Measurements from ENCODE around the gene RHBDD3. TPM values are rescaled to one million over a fixed set of nuclear protein-coding genes. Genes with fewer than 3 reads are reported as not detected.
"Not testable (repeated sequence)": the region's sequence is repeated elsewhere in the genome, so short reads cannot be mapped to it uniquely, and the experiment has no call there.

Gene RHBDD3
- total RNA-seq, 1 donor from 2014 or later, result 16.7 TPM

DNA sequence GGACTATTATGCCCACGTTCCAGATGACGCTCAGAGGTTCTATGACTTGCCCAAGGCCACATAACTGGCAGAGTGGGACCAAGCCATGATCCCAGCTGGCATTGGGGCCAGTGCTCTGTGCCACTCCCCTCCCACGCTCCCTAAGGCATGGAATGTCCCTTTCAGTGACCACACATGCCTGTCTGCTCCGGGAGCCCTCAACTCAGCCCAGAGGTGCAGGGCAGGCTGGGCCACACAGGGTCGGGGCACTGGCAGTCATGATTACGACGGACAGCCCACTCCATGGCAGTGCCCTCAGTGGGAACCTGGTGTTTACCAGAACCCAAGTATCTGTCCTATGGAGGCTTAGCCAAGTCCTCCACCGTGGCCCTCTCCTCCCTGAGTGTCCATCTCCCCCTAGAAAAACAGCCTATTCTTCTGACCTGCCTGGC, 10.0 kb downstream of the RHBDD3 start:
- no peak for DNase-seq (ENCODE audit: low spot score)
- intact Hi-C loops (cut with DNase I), result no loop called here

DNA sequence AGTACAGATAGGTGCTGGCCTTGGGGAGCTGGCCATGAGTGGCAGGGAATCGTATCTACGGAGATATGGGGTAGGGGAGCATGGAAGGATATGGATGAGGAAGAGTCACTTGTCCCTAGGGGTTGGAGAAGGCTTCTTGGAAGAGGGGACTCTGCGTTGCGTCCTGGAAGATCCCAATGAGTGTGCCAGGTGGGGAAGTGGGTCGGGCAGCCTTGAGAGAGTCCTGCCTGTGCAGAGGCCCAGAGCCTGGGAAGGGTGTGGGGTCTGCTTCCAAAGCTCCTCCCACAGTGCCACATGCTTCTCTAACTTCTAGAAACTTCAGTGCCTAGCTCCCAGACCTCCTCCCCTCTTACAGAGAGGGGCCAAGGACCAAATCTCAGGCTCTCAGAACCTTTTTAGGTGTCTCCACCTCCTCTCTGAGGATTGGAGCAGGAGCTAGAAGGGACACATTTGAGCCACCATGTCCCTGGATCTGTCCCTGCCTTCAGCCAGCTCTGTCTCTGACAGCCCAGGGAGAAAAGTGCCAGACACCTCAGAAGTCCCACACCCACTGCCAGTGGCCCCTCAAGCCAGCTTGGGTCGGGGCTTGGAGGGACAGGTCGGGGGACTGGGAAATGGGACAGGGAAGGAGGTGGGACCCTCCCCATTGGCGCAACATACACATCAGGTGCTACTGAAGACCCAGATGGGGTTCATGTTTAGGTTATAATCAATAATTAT, 11.0 kb downstream of the RHBDD3 start:
- intact Hi-C loops (cut with DNase I), result no loop called here

DNA sequence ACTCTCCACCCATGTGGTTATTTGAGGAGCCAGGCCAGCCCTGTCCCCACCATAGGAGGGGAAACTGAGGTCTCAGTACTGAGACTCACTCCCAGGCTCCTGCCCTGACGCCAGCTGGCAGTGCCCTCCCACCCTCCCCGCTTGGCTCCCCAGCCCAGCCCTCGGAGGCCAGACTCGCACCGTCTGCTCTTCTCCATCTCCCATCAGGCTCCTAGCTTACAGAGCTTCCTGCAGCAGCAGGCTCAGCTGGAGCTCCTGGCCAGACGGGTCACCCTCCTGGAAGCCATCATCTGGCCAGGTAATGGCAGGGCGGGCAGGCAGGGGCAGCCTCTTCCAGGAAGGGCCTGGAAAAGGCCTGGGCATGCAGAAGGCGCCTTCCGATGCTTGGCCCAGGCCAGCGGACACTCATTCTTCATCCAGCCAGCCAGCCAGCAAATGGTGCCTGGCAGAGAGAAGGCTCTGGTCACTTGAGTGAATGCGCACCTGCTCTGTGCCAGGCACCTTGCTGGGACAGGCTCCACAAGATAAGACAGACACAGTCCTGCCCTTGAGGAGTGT, 12.6 kb downstream of the RHBDD3 start:
- intact Hi-C loops (cut with DNase I), result no loop called here
- no peak for DNase-seq (ENCODE audit: low spot score)

More for the DNA sequence above, 11.0 kb downstream of the RHBDD3 start:
- no peak for DNase-seq (ENCODE audit: low spot score)

DNA sequence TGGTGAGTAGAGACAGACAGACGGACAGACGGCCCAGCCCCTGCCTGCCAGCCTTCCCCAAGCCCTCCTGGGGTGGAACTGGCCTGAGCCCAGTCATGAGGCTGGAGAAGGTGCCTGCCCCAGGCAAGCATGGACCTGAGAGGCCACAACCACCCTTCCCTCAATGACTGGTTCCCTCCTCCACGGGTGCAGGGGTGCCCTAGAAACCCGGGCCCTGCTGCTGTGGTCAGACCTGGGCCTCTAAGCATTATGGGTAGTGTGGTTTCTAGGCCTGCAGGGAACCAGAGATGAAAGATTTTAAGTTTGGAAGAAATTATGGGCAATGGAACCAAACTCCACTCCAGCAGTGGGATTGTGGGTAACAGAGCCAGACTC, 13.5 kb downstream of the RHBDD3 start:
- intact Hi-C loops (cut with DNase I), result no loop called here

DNA sequence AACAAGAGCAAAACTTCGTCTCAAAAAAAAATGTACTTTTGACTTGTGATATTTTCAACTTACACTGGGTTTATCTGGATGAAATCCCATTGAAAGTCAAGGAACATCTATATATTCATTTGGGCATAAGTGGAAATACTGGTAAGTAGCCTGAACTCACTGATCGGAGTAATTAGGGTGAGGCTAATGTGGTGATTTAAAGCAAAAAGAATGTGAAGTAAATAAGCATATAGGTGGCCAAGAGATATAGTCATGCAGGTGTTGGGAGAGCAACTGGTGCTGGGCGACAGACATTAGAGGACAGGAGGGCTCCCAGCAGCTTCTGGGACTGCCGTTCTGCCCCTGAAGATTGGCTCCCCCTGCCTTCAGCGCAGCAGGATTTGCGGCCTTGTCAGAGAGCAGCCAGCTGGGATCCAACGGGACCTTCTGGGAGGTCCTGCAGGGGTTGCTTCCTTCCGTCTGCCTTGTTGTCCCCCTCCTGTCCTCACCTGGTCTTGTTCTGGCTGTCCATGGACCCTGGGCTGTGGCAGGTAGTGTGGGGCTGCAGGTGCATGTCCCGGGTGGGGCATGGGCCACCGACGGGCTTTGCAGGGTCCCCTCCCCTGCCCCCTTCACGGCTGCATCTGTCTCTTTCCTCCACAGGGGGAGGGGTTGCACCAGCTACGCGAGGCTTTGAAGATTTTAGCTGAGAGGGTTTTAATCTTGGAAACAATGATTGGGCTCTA, 14.1 kb downstream of the RHBDD3 start:
- intact Hi-C loops (cut with DNase I), result no loop called here
- DNase-seq (ENCODE audit: low spot score), result no peak

More for the DNA sequence above, 13.5 kb downstream of the RHBDD3 start:
- DNase-seq (ENCODE audit: low spot score), result peak; percentile 35

DNA sequence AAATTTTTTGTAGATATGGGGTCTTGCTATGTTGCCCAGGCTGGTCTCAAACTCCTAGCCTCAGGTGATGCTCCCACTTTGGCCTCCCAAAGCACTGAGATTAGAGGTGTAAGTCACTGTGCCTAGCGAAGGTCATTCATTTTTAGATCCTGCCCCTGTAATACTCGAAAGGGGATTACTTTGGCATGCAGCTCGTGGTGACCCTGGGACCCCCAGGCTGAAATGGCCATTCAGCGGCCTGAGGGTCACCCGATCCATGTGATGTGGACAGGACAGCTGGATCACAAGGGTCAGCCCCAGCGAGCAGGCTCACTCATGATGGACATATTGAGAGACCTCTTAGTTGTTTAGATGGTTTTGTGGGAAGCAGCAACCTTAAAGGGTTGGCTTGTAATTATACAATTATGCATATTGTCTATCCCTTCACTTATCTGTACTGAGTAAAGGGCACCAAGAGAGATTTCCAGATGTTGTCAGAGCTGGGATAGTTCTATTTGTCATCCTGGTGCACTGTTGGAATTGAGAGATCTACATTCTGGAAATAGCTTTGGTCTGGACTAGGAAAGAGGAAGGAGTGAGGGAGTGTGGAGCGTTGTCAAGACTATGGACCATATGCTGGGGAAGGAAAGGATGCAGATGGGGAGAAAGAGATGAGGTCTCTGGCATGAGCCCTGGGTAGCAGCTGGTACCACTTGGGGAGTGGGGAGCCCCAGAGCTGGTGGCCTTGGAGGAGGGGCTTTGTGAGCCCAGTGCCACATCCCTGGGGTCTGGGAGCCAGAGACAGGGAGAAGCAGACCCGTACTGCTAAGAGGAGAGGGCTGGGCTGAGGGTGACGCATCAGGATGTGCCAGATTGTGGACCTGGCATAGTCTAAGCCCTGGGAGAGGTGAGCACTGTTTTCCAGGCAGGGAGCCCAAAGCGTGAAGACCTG, 15.5 kb downstream of the RHBDD3 start:
- DNase-seq (ENCODE audit: low spot score), result peak; percentile 70
- intact Hi-C loops (cut with DNase I), result no loop called here

DNA sequence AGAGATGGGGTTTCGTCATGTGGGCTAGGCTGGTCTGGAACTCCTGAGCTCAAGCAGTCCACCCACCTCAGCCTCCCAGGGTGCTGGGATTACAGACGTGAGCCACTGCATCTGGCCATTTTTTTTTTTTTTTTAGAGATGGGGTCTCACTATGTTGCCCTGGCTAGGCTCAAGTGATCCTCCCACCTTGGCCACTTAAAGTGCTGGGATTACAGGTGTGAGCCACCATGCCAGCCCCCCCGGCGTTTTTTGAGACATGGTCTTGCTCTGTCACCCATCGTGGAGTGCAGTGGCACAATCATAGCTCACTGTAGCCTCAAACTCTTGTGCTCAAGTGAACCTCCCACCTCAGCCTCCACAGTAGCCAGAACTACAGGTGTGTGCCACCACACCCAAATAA, 16.5 kb downstream of the RHBDD3 start:
- intact Hi-C loops (cut with DNase I), result no loop called here
- DNase-seq (ENCODE audit: low spot score), result peak; percentile 64

DNA sequence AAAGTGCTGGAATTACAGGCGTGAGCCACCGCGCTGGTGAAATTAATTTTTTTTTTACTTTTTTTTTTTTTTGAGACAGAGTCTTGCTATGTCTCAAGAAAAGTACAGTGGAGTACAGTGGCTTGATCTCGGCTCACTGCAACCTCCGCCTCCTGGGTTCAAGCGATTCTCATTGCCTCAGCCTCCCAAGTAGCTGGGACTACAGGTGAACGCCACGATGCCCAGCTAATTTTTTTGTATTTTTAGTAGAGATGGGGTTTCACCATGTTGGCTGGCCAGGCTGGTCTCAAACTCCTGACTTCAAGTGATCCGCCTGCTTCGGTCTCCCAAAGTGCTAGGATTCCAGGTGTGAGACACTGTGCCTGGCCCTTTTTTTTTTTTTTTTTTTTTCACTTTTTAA, 19.9 kb downstream of the RHBDD3 start:
- intact Hi-C loops (cut with DNase I), result loop anchor here (5.0 to 10.0 kb wide), 2 partner anchors 203 to 391 kb away; no protein-coding TSS in a partner anchor
- not testable (repeated sequence) for DNase-seq (ENCODE audit: low spot score)

DNA sequence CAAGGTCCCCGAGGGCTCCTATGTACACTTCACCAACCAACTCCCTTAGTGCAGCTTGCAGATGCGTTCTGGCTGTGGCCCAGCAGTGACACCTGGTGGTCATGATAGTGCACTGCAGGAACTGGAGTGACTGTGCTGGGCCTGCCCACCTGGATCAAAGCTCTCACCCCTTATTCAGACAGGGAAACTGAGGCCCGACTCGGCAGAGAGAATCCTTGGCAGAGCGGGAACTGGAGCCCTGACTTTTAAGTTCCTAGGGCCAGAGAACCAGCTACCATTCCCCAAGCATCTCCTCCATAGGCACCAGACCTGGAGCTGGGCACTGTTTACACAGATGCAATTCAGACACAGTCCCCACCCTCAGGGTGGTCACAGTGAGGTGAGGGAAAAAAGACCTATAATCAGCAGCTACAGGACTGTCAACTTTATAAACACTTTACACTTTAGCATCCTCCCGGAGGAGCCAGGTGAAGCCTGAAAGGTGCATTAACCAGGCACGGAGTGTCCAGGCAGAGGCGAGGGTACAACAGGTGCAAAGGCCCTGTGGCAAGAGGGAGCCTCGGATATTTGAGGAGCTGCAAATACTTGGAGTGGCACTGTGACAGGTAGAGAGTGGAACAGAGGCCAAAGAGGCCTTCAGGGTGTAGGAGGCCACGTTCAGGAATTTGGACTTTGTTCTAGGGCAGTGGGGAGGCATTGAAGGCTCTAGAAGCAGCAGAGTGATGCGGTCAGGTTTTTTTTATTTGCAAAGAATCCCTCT, 22.0 kb downstream of the RHBDD3 start:
- DNase-seq (ENCODE audit: low spot score), result peak; percentile 87
- intact Hi-C loops (cut with DNase I), result loop anchor here (2.0 to 10.0 kb wide), 3 partner anchors 91 to 389 kb away; no protein-coding TSS in a partner anchor

DNA sequence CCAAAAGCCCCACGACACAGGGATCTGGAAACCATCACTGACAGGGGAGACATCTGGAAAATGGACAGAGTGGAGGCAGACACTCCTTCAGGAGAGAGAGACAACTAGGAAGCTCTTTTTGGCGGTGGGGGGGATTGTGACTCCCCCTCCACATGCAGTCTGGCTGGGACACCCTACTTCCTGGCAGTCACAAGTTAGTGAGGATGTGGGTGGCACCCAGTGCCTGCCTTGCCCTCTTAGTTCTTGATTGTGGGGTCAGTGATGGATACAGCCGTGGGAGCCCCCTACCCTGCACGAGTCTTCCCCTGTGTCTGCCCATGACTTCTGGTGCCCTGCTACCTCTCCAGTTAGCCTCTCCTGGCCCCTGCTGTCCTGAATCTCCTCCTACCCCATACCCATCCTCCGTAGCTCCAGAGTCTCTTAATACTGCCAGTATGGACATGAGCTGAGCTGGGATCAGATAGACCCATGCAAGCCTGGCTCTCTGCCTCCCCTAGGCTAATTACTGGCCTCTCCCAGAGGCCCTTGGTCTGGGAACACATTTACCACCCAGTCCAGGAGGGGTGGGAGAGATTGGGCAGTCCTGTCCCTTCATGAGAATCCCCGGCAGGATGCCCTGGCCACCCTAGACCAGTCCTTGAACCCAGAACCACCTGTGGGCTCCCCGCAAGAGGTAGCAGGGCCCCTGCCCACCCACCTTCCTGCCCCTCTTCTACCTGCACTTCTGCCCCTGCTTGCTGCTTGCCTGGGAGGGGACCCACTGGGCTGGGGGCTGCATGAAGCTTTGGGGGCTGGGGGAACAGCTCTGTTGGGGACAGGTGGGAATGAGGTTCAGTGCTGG, 22.8 kb downstream of the RHBDD3 start:
- DNase-seq (ENCODE audit: low spot score), result no peak
- intact Hi-C loops (cut with DNase I), result loop anchor here (2.0 to 10.0 kb wide), 3 partner anchors 90 to 388 kb away; no protein-coding TSS in a partner anchor

DNA sequence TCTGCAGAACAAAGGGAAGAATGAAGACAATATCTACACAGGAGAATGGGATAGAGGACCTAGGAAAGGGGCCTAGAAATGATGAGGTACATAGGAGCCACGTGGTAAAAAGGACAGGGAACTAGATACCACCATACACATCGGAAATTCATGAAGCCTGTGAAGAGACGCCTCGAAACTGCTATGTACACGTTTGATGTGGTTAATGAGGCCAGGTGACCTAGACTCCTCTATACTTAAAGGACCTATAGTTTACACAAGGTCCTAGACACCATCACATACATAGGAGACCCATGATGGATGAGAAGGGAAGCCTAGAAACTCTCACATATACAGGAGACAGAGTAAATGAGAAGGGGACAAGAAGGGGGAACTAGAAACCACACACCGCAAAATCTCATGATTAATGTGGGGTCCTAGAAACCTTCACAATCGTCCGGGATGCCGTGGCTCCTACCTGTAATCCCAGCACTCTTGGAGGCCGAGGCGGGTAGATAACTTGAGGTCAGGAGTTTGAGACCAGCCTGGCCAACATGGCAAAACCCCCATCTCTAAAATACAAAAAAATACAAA, 23.8 kb downstream of the RHBDD3 start:
- intact Hi-C loops (cut with DNase I), result loop anchor here (2.0 to 10.0 kb wide), 2 partner anchors 89 to 199 kb away; no protein-coding TSS in a partner anchor
- no peak for DNase-seq (ENCODE audit: low spot score)

DNA sequence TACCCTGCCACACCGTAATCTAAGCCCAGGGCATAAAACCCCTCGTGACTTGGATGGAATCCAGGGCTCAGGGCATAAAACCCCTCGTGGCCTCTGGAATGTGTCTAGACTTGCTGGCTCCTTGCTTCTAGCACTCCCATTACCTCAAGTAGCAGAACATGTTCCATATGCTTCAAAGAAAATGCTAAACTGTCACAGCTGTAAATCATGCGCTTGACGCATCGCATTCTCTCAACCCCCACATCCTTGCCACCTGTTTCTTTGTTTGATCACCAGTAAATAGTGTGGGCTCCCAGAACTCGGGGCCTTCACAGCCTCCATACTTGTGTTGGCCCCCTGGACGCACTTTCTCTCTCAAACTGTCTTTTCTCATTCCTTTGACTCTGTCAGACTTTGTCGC, 27.3 kb downstream of the RHBDD3 start:
- DNase-seq (ENCODE audit: low spot score), result not testable (repeated sequence)
- intact Hi-C loops (cut with DNase I), result loop anchor here (10.0 kb wide), 1 partner anchor 196 kb away; no protein-coding TSS in a partner anchor

DNA sequence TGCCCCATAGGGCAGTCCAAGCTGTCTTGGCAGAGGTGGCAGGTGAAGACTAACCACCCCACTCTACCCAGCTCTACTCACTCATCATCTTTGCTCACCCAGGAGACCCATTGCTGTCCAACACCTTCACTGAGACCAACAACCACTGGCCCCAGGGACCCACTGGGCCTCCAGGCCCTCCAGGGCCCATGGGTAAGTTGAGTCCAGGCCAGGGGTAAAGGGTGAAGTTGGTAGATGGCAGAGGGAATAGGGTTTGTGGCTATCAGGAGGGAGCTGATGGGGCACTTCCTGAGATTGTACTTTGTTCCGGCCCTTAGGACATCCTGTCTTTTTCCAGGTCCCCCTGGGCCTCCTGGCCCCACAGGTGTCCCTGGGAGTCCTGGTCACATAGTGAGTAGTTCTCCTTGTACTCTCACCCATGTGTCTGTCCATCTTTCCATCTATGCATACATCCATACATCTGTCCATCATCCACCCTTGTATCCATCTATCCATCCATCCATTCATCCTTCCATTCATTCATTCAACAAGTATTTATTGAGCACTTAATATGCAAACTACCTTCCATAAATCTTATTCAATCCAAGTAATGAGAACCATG, 34.4 kb downstream of the RHBDD3 start:
- DNase-seq (ENCODE audit: low spot score), result no peak
- intact Hi-C loops (cut with DNase I), result no loop called here

DNA sequence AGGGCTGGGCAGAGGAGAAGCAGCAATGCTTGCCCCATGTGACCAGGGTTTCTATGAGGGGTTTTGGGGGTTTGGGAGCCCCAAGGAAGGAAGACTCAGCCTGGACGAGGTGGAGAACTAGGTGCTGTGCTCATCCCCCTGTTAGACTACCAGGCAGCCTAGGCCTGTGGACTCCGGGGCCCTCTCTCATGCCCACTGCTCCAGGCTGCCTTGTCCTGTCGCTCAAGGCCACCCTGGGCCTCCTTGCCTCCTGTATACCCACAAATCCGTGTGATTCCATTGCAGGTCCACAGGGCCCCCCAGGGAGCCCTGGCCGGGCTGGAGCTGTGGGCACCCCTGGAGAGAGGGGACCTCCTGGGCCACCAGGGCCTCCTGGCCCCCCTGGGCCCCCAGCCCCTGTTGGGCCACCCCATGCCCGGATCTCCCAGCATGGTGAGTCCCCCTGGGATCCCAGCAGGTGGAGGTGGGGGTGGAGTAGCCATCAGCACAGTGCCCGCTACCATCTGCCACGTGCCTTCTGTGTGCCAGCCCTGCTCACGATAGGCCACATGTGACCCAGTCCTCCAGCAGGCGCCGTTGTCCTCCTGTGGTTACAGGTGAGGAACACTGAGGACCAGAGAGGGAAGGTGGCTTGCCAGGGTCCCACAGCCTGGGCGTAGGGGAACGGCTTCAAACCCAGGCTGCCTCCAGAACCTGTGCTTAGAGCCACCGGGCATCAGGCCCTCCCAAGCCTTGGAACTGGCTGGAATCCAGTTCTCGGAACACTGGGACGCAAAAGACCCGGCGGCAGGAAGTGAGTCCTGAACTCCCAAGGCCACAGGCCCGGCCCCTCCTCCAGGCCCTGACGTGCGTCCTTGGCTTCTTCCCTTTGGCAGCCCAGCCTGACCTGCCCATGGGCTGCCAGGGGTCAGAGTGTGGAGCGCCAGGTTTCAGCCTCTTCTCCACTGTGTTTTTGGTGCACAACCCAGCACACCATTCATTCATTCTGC, 35.5 kb downstream of the RHBDD3 start:
- intact Hi-C loops (cut with DNase I), result no loop called here
- no peak for DNase-seq (ENCODE audit: low spot score)

DNA sequence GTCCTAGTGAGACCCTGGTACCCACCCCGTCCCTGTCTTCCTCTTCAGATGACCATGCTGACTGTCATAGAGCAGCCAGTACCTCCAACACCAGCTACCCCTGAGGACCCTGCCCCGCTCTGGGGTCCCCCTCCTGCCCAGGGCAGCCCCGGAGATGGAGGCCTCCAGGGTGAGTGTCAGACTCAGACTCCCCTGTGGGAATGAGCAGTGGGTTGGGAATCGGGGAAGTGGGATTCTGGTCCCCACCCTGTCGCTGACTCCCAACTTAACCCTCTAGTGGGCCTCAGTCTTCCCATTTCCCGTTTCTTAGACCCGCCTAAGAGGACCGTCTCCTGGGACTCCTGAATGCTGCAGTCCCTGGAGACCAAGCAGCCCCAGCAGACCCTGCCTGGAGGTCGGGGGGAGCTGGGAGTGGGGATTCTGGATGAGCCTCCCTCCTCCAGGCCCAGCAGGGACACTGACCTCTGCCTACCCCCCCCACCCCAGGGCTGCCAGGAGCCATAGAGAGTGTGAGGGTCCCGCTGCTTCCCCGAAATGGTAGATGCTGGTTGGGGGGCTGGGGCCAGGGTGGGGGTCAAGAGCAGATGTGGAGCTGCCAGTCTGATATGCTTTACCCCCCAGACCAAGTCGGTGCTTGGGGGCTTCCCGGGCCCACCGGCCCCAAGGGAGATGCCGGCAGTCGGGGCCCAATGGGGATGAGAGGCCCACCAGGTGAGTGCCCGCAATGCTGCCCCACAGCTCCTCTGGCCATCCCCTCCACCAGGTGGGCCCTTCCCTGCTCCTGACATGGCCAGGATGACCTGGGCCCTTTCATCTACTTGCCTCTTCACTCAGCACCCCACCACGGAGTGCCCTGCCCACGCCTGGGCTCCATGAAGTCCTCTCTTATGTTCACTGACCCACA, 36.6 kb downstream of the RHBDD3 start:
- intact Hi-C loops (cut with DNase I), result no loop called here
- DNase-seq (ENCODE audit: low spot score), result no peak

Data from cardiac septum (tissue), 1 donor.